NCI-H510A treated with DMSO at 0.1 percent for 48 hours (cell line): Measurements from ENCODE around the gene FLVCR2.
"Not testable (repeated sequence)": the region's sequence is repeated elsewhere in the genome, so short reads cannot be mapped to it uniquely, and the experiment has no call there.

Source experiments
- DNase-seq: peaks from one replicate; lab custom pipeline; 2025; lab: John Stamatoyannopoulos, UW

Gene FLVCR2

DNA sequence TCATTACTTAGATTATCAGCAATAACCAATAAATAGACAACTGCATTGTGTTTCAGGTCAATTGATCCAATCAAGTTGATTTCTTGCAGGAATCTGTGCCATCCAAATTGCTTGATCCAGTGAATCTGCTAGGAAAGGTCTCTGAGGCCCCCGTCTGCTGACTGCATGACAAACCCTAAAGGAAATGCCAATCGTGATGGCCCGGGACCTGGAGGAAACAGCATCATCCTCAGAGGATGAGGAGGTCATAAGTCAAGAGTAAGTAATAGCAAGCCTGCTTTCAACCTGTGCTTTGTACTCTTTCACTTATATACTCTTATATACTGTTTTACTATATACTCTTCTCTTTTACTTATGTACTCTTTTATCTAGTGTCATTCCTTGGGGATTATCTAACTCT lies 84.5 kb downstream of the FLVCR2 start:
- no peak for DNase-seq

DNA sequence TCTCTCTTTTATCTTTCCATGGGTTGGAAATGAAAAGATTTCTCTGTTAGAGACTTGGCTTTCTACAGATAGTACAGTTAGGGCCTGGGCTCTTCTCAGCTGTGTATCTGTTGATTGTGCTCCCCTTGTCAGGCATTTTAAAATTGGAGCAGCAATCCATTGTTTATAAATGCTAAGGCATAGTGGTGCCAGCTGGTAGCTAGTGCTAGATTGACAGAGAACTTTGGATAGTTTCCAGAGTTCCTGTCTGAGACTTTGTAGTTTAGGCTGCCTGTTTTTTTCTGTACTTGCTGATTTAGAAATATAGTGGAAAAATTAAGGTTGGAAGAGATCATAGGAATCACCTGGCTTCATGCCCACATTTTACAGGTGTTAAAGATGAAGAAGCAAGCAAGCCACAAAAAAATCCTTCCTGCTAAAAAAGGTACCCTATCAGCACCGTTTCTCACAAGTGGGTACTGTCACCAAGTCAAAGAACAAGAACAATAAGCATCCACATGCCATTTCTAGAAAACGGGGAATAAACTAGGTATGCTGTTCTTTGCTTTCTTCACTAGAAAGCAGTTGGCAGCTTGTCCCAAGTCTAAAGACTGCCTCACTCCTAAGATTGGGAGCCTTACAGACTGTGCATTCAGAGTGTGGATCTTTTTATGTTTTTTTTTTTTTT lies 88.8 kb downstream of the FLVCR2 start:
- DNase-seq: no peak

DNA sequence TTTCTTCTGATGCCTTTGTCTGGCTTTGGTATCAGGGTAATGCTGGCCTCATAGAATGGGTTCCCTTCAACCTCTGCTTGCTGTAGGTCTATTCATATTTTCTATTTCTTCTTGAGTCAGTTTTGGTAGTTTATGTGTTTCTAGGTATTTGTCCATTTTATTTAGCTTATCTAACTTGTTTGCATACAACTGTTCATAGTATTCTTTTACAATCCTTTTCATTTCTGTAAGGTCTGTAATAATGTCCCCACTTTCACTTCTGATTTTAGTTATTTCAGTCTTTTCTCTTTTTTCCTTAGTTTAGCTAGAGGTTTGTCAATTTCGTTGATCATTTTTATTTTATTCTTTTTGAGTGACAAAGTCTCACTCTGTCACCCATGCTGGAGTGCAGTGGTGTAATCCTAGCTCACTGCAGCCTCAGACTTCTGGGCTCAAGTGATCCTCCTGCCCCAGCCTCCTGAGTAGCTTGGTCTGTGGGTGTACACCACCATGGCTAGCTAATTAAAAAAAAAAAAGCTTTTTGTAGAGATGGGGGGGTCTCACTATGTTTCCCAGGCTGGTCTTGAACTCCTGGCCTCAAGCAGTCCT lies 94.3 kb downstream of the FLVCR2 start:
- no peak for DNase-seq

DNA sequence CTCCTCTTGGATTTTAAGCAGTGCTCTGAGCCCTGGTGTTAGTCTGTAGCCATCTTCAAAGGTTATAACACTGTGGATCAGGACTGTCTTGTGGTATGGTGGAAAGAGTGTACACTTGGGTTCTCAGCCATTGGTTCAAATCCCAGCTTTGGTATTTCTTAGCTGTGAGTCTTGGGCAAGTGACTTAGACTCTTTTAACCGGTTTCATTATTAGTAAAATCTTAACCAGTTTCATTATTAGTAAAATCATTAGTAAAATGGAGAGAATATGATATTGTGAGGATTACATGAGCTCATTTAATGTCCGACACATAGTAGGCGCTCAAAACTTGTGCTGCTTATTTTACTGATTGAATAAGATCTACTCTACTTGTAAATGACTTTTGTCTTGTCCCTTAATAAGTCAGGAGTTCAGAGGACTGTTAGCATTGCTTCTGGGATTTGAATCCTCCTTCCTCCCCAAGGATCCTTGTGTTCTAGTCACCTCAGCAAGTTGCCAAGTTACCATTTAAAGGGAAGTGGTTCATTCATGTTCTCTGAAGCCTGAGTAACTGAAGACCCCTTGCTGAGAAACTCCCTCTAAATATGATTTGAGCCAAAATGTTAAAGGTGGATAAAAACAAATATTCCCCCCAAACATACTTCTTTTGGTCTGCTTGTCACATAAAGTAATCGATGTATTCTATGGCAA lies 95.1 kb downstream of the FLVCR2 start:
- no peak for DNase-seq

DNA sequence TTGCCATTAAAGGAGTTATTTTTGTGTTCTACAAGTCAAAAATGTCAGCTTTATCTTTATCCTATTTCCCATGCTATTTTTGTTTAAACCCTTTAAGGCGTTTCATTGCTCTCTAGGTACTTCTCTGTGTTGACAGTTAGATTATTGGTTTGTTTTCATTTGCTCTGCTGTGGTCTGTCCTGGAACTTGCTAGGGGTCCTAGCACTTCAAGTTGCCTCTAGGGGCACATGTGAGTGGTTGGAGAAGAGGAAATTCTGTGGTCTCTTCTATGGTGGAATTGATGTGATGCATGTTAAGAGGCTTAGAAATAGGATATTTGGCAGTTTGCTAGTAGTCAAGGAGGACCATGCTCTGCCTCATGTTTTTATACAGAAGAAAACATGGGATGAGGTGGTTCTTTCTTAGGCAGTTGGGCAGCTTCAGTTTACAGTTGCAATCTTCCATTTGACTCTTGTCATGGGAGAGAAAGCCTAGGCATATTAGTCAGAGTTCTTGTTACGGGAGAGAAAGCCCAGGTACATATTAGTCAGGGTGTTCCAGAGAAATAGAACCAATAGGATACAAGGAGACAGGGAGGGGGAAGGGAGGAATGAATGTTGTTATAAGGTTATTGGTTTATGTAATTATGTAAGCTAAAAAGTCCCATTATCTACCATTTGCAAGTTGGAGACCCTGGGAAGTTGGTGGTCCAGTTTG lies 97.0 kb downstream of the FLVCR2 start:
- DNase-seq: no peak

DNA sequence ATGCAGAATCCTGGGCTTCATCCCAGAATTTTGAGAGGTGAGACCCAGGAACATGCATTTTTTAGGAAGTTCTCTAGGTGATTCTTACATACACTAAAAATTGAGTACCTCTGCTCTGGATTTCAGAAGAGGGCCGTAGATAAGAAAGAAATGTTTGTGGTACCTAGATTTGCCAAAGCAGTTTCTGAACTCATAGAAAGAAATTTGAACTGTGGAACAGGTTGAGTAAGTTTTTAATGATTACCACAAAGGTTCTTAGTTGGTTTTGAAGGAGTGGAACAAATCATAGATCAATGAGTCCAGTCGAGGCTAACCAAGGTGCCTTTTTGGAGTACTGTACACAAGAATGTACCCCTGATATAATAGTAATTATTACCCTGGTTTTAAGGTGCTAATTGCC lies 107.5 kb downstream of the FLVCR2 start:
- DNase-seq: no peak

DNA sequence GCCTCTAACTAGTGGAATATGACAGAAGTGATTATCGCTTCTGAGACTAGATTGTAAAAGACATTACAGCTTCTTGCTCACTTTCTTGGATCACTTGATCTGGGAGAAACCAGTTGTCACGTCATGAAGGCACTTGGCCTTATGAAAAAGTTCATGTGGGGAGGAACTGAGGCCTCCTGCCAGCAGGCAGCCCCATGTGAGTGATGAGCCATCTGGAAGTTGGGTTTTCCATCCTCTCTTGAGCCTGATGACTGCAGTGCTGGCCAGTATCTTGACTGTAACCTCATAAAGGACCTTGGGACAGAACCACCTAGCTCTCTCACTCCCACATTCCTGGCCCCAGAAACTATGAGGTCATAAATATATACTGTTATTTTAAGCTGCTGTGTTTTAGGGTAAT lies 110.6 kb downstream of the FLVCR2 start:
- DNase-seq: no peak

DNA sequence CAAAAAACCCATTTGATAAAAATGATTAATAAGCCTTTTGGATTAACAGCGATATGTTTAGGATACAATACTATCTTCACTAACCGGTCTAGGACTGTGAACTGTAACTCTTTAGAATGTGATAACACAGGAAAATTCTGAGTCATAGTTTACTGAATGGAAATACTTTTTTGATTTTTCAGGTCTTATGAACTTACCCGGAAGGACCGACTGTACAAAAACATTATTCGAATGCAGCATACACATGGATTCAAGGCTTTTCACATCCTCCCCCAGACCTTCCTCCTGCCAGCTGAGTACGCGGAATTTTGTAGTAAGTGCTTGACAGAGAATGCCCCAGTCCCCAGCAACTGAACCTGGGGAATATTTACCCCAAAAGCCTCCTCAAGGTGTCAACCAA lies 111.6 kb downstream of the FLVCR2 start:
- DNase-seq: no peak

DNA sequence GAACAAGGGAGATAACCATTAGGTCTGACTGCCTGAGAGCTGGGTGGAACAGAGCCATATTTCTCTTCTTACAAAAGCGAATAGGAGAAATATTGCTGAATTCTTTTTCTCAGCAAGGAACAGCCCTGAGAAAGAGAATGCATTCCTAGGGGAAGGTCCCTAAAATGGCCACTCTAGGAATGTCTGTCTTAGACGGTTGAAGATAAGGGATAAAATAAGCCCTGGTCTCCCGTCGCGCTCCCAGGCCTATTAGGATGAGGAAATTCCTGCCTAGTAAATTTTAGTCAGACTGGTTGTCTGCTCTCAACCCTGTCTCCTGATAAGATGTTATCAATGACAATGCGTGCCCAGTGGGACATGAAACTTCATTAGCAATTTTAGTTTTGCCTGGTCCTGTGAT lies 116.6 kb downstream of the FLVCR2 start:
- DNase-seq: not testable (repeated sequence)

DNA sequence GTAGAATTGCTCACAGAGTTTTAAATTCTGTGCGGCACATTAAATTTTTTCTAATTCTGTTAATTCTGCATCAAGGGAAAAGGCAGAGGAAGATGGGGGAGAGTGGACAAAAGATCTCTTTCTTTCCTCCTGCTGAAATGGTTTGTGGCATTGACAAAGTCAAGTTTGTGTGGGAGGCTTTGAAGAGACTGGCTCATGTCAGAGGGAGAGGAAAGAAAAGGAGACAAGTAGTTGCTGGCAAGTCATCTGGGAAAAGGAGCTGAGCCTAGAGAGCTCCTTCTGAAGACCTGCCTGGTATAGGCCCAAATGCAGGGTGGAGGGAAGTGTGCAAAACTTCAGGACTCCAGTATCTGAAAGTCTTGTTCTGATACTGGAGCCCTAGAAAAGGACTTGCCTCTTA lies 119.0 kb downstream of the FLVCR2 start:
- no peak for DNase-seq
